NB4 (cell line): Measurements from ENCODE around the gene RANBP2.
"Not testable (repeated sequence)": the region's sequence is repeated elsewhere in the genome, so short reads cannot be mapped to it uniquely, and the experiment has no call there.

Experiments
- DNase-seq: peaks from one replicate; pipeline ENCODE4 v3.0.0; 2010; ENCODE audit warnings: low read depth
- H3K4me3 ChIP-seq: one replicate; pipeline ENCODE4 v1.5.1; 2011; ENCODE audit warnings: mild to moderate bottlenecking, low read depth, low read length, moderate library complexity
- MYC ChIP-seq: IDR thresholded peaks from 2 replicates; pipeline ENCODE4 v1.6.1; 2011; ENCODE audit warnings: low read depth, low read length
- POLR2A ChIP-seq: IDR thresholded peaks from 2 replicates; pipeline ENCODE4 v1.6.1; 2011; ENCODE audit warnings: mild to moderate bottlenecking; ENCODE audit not compliant: insufficient read length; ENCODE audit errors: extremely low read depth
- TF ChIP-seq, protein P1 (sequence below): IDR thresholded peaks from 2 replicates; pipeline ENCODE4 v1.6.1; 2011; ENCODE audit warnings: low read depth, low read length
- TF ChIP-seq, protein P2 (sequence below): IDR thresholded peaks from one replicate; pipeline ENCODE4 v1.5.1; 2012; ENCODE audit warnings: low read depth, low read length

Gene RANBP2

DNA sequence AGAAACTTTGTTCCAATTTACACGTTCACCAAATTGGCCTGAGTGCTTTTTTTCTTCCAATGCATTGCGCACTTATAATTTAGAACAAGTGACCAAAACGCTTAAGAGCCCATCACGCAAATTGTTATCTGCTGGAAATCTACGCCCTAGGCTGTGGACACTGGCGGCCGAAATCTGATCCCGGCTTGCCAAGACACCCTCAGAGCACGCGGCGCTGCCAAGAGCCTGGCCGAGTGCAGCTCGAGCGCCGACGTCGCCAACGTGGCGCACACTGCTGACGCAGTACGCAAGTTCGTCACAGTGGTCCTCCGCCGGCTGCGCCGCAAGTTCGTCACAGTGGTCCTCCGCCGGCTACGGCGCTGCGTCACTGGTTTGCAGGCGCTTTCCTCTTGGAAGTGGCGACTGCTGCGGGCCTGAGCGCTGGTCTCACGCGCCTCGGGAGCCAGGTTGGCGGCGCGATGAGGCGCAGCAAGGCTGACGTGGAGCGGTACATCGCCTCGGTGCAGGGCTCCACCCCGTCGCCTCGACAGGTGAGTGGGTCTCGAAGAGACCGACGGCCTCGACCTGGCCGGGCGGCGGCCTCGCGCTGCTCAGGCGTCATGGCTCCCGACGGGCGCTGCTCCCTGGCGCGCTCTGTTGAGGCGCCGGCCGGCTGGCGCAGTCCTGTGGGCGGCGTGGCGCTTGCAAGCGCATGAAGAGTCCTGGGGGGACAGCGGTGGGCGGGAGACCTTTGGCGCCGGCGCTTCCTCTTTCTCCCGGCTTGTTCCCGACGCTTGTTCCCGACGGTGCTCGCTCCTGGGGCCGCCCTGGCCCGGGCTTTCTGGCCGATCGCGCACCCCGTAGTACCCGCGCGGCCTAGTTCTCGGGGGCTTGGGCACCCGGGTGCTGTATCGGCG, at the start of gene RANBP2:
Gene RANBP2 (plus strand): TSS at position 334 of the 896 bp plus-strand sequence. CDS start 125 bp downstream, at position 459.
- TF ChIP-seq MYC (peak; percentile 100), POLR2A (peak; percentile 94)
- TF ChIP-seq, protein P1, sequence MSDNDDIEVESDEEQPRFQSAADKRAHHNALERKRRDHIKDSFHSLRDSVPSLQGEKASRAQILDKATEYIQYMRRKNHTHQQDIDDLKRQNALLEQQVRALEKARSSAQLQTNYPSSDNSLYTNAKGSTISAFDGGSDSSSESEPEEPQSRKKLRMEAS = peak; percentile 97
- TF ChIP-seq, protein P2, sequence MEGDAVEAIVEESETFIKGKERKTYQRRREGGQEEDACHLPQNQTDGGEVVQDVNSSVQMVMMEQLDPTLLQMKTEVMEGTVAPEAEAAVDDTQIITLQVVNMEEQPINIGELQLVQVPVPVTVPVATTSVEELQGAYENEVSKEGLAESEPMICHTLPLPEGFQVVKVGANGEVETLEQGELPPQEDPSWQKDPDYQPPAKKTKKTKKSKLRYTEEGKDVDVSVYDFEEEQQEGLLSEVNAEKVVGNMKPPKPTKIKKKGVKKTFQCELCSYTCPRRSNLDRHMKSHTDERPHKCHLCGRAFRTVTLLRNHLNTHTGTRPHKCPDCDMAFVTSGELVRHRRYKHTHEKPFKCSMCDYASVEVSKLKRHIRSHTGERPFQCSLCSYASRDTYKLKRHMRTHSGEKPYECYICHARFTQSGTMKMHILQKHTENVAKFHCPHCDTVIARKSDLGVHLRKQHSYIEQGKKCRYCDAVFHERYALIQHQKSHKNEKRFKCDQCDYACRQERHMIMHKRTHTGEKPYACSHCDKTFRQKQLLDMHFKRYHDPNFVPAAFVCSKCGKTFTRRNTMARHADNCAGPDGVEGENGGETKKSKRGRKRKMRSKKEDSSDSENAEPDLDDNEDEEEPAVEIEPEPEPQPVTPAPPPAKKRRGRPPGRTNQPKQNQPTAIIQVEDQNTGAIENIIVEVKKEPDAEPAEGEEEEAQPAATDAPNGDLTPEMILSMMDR = no peak
- H3K4me3 ChIP-seq = peak within 1 kb of the TSS; percentile 73
- DNase-seq = peak; percentile 99

DNA sequence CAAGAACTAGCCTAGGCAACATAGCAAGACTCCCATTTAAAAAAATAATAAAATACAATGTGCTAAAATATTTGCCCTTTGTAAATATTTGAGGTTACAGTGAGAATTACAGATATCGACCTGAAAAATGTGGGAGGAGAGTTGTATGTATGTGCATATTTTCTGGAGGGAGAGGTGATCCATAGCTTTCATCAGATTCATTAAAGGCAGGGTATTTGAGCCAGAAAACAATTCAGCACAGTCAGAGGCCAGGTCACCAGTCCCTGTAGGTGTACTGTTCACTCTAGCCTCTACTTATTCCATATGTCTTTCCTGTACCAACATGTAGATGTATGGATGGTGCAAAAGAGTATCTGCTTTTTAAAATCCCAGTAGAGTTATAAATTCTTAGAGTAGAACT, 49.0 kb upstream of the RANBP2 start:
- DNase-seq, H3K4me3 ChIP-seq: not testable (repeated sequence)

DNA sequence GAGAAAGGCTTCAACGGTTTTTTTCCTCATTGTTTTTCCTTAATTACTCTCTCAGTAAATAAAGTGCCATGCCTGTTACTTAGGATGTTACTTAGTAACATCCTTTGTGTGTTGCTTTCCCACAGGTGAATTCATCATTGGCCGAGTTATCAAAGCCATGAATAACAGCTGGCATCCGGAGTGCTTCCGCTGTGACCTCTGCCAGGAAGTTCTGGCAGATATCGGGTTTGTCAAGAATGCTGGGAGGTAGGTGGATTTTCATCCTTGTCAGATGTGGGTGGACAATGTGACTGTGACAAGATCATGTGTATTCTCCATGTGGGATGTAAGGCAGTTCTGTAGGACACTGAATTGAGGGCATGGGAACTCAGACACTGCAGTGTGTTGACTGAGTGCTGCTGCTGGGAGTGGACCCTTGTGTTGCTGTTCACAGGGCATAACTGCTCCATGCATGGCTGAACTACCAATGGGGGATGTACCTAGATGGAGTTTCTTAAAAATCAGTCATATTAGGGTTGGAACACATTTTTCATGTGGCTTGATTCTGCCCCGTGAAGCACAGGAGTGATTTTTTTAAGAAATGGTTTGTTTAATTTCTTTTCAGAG, 47.0 kb upstream of the RANBP2 start:
- not testable (repeated sequence) for H3K4me3 ChIP-seq, DNase-seq

DNA sequence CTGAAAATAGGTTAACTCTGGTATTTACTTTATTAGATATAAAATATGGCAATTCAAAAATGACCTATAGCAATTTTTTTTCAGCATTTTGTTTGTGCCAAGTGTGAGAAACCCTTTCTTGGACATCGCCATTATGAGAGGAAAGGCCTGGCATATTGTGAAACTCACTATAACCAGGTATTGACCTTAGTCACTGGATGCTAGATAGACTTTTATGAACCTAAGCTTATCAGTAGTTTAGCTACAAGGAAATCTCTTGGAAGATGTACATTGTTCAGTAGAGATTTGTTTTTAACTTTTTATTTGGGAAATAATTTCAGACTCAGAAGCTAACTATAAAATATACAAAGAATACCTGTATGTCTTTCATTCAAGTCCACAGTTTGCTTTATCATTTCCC, 42.8 kb upstream of the RANBP2 start:
- DNase-seq, H3K4me3 ChIP-seq: not testable (repeated sequence)

DNA sequence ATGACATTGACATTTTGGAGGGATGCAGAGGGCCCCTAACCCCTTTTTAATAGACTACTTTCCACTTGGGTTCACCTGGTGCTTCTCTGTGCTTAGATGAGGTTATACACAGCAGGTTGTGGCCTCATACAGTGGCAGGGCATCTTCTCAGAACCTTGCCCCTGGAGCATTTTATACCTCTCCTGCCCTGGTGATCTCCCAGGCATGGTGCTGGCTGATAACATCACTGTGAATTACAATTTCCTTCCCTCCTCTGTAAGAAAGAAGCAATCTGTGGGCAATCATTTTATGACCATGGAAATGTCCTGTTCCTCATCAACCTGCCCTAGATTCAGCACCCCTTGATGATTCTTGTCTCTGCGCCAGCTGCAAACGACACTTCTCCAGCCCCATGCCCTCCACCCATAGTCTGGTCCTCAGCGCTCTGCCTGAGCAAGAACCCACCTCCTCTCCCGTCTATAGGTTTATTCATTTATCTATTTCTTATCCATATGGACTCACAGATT, 42.0 kb upstream of the RANBP2 start:
- not testable (repeated sequence) for DNase-seq, H3K4me3 ChIP-seq

DNA sequence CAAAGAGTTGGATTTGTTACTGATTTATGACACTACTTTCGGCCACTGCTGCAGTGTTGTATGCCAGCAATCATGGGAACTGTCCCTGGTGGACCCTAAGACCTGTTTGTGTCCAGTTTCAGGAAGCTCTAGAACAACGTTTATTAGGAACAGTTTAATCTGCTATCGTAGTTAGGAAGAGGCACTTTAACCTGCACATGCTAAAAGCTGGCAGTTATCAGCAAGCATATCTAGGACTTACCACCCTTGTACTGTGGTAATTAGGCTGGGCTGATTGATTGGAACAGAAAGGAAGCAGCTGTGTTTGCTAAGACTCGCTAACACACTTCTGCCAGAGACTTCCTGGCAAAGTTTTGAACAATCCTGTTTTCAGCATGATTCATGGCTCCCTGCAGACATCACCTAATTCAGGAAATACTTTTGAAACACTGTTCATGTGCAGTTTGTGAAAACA, 41.1 kb upstream of the RANBP2 start:
- TF ChIP-seq MYC = 0 out of 2 replicates have a peak, but pooled peaks have one; percentile 11
- not testable (repeated sequence) for H3K4me3 ChIP-seq
- peak; percentile 20 for DNase-seq

DNA sequence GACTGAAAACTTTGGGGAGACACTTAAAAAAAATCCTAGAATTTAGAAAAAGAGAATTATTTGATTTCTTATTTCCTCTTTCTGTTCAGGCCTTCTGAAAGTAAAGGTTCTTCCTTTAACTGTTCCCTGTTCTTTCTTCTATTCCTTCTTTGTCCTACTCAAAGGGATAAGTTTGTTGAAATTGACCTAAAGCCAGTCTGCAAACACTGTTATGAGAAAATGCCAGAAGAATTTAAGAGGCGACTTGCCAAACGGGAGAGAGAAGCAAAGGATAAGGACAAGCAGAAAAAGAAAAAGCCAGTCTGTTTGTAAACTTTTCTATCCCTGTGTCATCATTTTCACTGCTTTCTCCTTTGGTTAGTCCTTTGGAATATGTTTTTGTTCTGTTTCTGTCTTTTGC, 38.5 kb upstream of the RANBP2 start:
- DNase-seq, H3K4me3 ChIP-seq: not testable (repeated sequence)

DNA sequence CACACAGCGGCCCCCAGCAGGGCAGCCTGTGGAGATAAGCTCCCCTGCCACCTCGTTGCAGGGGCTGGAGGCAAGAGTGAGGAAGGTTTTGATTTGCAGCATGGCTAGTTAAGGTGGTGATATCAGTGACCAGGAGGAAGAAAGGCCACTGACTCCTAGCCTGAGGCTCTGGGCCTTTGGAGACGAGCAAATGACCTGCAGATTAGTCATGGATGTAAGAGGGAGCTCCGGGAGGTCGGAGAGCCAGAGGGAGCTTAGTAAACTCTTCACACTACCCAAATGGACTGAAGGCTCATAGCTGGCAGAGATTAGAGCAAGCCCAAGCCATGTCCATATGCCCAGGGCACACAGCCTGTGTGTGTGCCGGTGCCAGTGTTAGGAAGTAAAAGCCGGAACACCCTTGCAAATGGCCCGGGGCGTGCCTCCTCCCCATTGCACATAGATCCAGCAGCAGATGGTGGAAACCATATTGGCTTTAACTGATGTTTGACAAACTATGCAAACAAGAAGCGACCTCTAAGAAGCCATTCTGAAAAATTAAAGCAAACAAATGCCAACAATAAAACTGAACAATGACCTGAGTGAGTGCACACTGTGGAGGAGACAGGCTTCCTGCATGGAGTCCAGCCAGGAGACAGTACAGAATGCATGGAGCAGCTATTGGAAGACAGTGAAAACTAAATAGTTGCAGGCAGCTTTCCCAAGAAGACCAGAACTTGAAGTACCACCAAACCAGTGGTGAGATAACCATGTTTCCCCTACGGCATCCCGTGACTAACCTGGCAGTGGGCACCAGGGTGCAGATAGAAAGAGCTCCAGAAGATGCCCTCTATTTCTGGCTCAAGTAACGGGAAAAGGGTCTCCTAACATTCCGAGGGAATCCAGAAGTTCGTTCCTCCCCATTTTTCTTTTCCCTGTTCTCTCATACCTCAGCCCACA, 30.2 kb upstream of the RANBP2 start:
- not testable (repeated sequence) for H3K4me3 ChIP-seq, DNase-seq

DNA sequence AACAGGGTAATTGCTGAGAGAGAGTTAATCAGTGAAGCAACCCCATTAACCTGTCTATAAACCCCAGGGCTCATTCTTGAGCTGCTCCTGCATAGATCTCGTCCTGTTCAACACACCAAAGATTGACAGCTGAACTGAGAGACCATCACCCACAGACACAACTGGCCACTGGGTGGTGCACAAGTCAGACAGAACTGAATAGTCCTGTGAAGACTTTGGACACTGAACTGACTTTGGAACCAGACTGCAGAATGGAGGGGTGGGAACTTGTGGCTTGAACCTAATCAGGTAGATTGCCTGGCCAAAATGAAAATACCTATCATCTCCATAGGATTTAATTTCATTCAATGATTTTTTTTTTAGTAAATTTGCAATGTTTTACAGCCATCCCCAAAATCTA, 29.3 kb upstream of the RANBP2 start:
- not testable (repeated sequence) for H3K4me3 ChIP-seq

DNA sequence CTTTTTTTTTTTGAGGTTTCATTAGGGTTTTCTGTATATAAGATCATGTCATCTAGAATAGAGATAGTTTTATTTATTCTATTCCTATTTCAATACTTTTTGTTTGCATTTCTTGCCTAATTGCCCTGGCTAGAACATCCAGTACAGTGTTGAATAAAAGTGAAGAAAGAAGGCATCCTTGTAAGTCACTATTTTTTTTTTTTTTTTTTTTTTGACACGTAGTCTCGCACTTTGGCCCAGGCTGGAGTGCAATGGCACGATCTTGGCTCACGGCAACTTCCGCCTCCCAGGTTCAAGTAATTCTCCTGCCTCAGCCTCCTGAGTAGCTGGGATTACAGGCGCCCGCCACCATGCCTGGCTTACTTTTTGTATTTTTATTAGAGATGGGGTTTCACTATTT, 27.8 kb upstream of the RANBP2 start:
- no peak for DNase-seq
- no peak for TF ChIP-seq MYC
- TF ChIP-seq POLR2A = no peak
- TF ChIP-seq, protein P2 = no peak
- TF ChIP-seq, protein P1 = no peak
- H3K4me3 ChIP-seq = no peak overlapping the region

More for the DNA sequence above, 29.3 kb upstream of the RANBP2 start:
- peak; percentile 30 for DNase-seq
